Effector memory CD4-positive, alpha-beta T cell (primary cell): Measurements from ENCODE around the gene CDKN2AIP.
A peak's percentile ranks its signal among the peaks of the same experiment; 100 is the strongest.

Source experiments
- DNase-seq, 3 donors: peaks; one replicate each; pipeline ENCODE4 v3.0.0-alpha.2; 2020
- H3K27ac ChIP-seq: 2 replicates; pipeline ENCODE4 v1.7.0; 2013; ENCODE audit warnings: mild to moderate bottlenecking, low read length, moderate library complexity; ENCODE audit not compliant: insufficient read depth, poor library complexity, severe bottlenecking
- H3K27me3 ChIP-seq: replicated peaks from 2 replicates; pipeline ENCODE4 v1.7.0; 2013; ENCODE audit warnings: mild to moderate bottlenecking, low read length; ENCODE audit not compliant: insufficient read depth, control insufficient read depth, poor library complexity, severe bottlenecking
- H3K36me3 ChIP-seq: 2 replicates; pipeline ENCODE4 v1.7.0; 2013; ENCODE audit warnings: mild to moderate bottlenecking, low read length, moderate library complexity; ENCODE audit not compliant: control insufficient read depth, insufficient read depth
- H3K4me1 ChIP-seq: 2 replicates; pipeline ENCODE4 v1.7.0; 2013; ENCODE audit warnings: low read length, mild to moderate bottlenecking; ENCODE audit not compliant: control insufficient read depth, insufficient read depth, poor library complexity, severe bottlenecking
- H3K4me3 ChIP-seq: 2 replicates; pipeline ENCODE4 v1.7.0; 2013; ENCODE audit warnings: low read length, low read depth, mild to moderate bottlenecking; ENCODE audit not compliant: insufficient read depth, poor library complexity, severe bottlenecking
- H3K9me3 ChIP-seq: 2 replicates; pipeline ENCODE4 v1.7.0; 2013; ENCODE audit warnings: mild to moderate bottlenecking, low read length, moderate library complexity; ENCODE audit not compliant: control insufficient read depth
- total RNA-seq, 3 donors: gene quantifications; one replicate each; lab custom pipeline; 2026; lab: John Stamatoyannopoulos, UW

CDKN2AIP gene
- 77.1 to 94.0 (median 91.1) reads per million in 3 donors for total RNA-seq

GRCh38 chr4:183444214-183445096, at the start of gene CDKN2AIP:
CDKN2AIP (plus strand) TSS chr4:183444636; CDS start chr4:183444798, 162 bp downstream.
- Histone ChIP-seq H3K9me3 (no peaks in the 10 kb centered on the region), H3K27me3 (no peaks in the 10 kb centered on the region), H3K27ac (peak within 1 kb of the TSS; percentile 90), H3K36me3 (peaks cover 26% of the 10 kb centered on the region), H3K4me1 (peaks cover 29% of the 10 kb centered on the region), H3K4me3 (peak within 1 kb of the TSS; percentile 91)
- peak; percentile 89 to 93 (median 92) for DNase-seq

- Histone ChIP-seq H3K9me3 (no peaks in the 10 kb centered on the region), H3K4me3 (no peak overlapping the region), H3K27me3 (no peaks in the 10 kb centered on the region), H3K4me1 (peaks cover 6% of the 10 kb centered on the region), H3K36me3 (no peaks in the 10 kb centered on the region), H3K27ac (no peak overlapping the region)
- DNase-seq, result no peak
Observed at GRCh38 chr4:183395395-183395794, 49.0 kb upstream of the CDKN2AIP start.

GRCh38 chr4:183396227-183396637, 48.2 kb upstream of the CDKN2AIP start:
- DNase-seq, result no peak
- Histone ChIP-seq H3K36me3 (no peaks in the 10 kb centered on the region), H3K27ac (no peak overlapping the region), H3K4me1 (peaks cover 6% of the 10 kb centered on the region), H3K27me3 (no peaks in the 10 kb centered on the region), H3K9me3 (no peaks in the 10 kb centered on the region), H3K4me3 (no peak overlapping the region)

GRCh38 chr4:183397741-183398297, 46.6 kb upstream of the CDKN2AIP start:
- Histone ChIP-seq H3K4me3 (peak overlapping the region; percentile 65), H3K9me3 (no peaks in the 10 kb centered on the region), H3K36me3 (no peaks in the 10 kb centered on the region), H3K27me3 (no peaks in the 10 kb centered on the region), H3K4me1 (peaks cover 6% of the 10 kb centered on the region), H3K27ac (no peak overlapping the region)
- no peak for DNase-seq

GRCh38 chr4:183398298-183399125, 45.9 kb upstream of the CDKN2AIP start:
- Histone ChIP-seq H3K9me3 (no peaks in the 10 kb centered on the region), H3K27me3 (no peaks in the 10 kb centered on the region), H3K27ac (peak overlapping the region; percentile 11), H3K4me3 (peak overlapping the region; percentile 65), H3K36me3 (no peaks in the 10 kb centered on the region), H3K4me1 (peaks cover 6% of the 10 kb centered on the region)
- peak; percentile 21 to 35 (median 22) for DNase-seq

- Histone ChIP-seq H3K9me3 (no peaks in the 10 kb centered on the region), H3K36me3 (no peaks in the 10 kb centered on the region), H3K4me1 (peaks cover 6% of the 10 kb centered on the region), H3K27me3 (no peaks in the 10 kb centered on the region), H3K4me3 (peak overlapping the region; percentile 65), H3K27ac (no peak overlapping the region)
- DNase-seq, result no peak
Observed at GRCh38 chr4:183399126-183399522, 45.3 kb upstream of the CDKN2AIP start.

GRCh38 chr4:183399616-183400015, 44.8 kb upstream of the CDKN2AIP start:
- H3K4me1 ChIP-seq, result peaks cover 6% of the 10 kb centered on the region
- no peaks in the 10 kb centered on the region for H3K9me3 ChIP-seq
- no peak overlapping the region for H3K27ac ChIP-seq
- no peaks in the 10 kb centered on the region for H3K36me3 ChIP-seq
- no peaks in the 10 kb centered on the region for H3K27me3 ChIP-seq
- DNase-seq, result no peak
- H3K4me3 ChIP-seq, result no peak overlapping the region

- Histone ChIP-seq H3K27ac (no peak overlapping the region), H3K9me3 (no peaks in the 10 kb centered on the region), H3K4me1 (peaks cover 6% of the 10 kb centered on the region), H3K36me3 (no peaks in the 10 kb centered on the region), H3K4me3 (no peak overlapping the region), H3K27me3 (no peaks in the 10 kb centered on the region)
- no peak for DNase-seq
Observed at GRCh38 chr4:183400035-183400434, 44.4 kb upstream of the CDKN2AIP start.

GRCh38 chr4:183401473-183401872, 43.0 kb upstream of the CDKN2AIP start:
- no peak for DNase-seq
- no peaks in the 10 kb centered on the region for H3K9me3 ChIP-seq
- H3K27me3 ChIP-seq, result no peaks in the 10 kb centered on the region
- H3K36me3 ChIP-seq, result no peaks in the 10 kb centered on the region
- peaks cover 6% of the 10 kb centered on the region for H3K4me1 ChIP-seq
- H3K4me3 ChIP-seq, result no peak overlapping the region
- H3K27ac ChIP-seq, result no peak overlapping the region
